B cell (primary cell): Measurements from ENCODE around the gene NCKAP5L. TPM values are rescaled to one million over a fixed set of nuclear protein-coding genes. Genes with fewer than 3 reads are reported as not detected.

Experiments
- ATAC-seq: fragments of 200-7000 bp; cut with Tn5 transposase; one replicate; pipeline ENCODE4 v1.10.0; 2021; ENCODE audit warnings: low read depth, mild to moderate bottlenecking, moderate number of reproducible peaks, moderate library complexity
- CTCF ChIA-PET: fragments of 350-600 bp; sonication (Branson Sonifier 250); formaldehyde crosslinking; loops from one replicate; lab custom pipeline; 2021; ENCODE audit warnings: antibody characterized with exemption, inconsistent platforms; lab: Charles Lee
- POLR2A ChIA-PET: fragments of 350-600 bp; sonication (Branson Sonifier 250); formaldehyde crosslinking; loops from one replicate; lab custom pipeline; 2021; ENCODE audit warnings: antibody characterized with exemption; lab: Charles Lee
- DNase-seq: peaks from one replicate; pipeline ENCODE4 v3.0.0; 2013
- H2AFZ ChIP-seq: 2 replicates; pipeline ENCODE4 v1.6.1; 2012; ENCODE audit warnings: mild to moderate bottlenecking, low read depth, low read length; ENCODE audit not compliant: insufficient read depth, poor library complexity, severe bottlenecking
- H3K27ac ChIP-seq, 2 donors: 1 replicate in 1 of 2; 2 replicates in 1 of 2; pipeline ENCODE4 v1.5.1; 2012 to 2013; ENCODE audit warnings: low read length in 2 of 2, mild to moderate bottlenecking in 2 of 2, moderate library complexity in 1 of 2
- H3K27me3 ChIP-seq, 4 experiments: fragments of 200-600 bp in 1 of 4; sonication (generic) in 1 of 4; replicated peaks in 1 of 4; 1 replicate in 2 of 4; 2 replicates in 2 of 4; pipeline versions ENCODE4 v1.6.1 to v1.7.0; 2013 to 2016; ENCODE audit warnings: low read length in 3 of 4, mild to moderate bottlenecking in 2 of 4, mixed read lengths in 1 of 4, moderate library complexity in 1 of 4; ENCODE audit not compliant: insufficient read depth in 4 of 4, control insufficient read depth in 3 of 4; ENCODE audit errors: control extremely low read depth in 1 of 4
- H3K36me3 ChIP-seq, 2 experiments: replicated peaks in 1 of 2; 1 replicate in 1 of 2; 2 replicates in 1 of 2; pipeline versions ENCODE4 v1.6.1 to v1.7.1; 2013; ENCODE audit warnings: low read length in 1 of 2; ENCODE audit not compliant: insufficient read depth in 2 of 2, control insufficient read depth in 1 of 2; ENCODE audit errors: control extremely low read depth in 1 of 2, extremely low read depth in 1 of 2
- H3K4me1 ChIP-seq, 2 donors: fragments of 200-600 bp in 1 of 2; sonication (generic) in 1 of 2; 1 replicate in 1 of 2; 2 replicates in 1 of 2; pipeline versions ENCODE4 v1.5.1 to v1.6.1; 2013 to 2017; ENCODE audit warnings: low read length in 2 of 2; ENCODE audit not compliant: control insufficient read depth in 2 of 2, insufficient read depth in 2 of 2
- H3K4me2 ChIP-seq: replicated peaks from 2 replicates; pipeline ENCODE3; 2012; ENCODE audit warnings: mild to moderate bottlenecking, low read depth, low read length; ENCODE audit not compliant: poor library complexity, severe bottlenecking
- H3K4me3 ChIP-seq, 5 experiments: fragments of 200-600 bp in 1 of 5; sonication (generic) in 1 of 5; 1 replicate in 3 of 5; 2 replicates in 2 of 5; pipeline versions ENCODE4 v1.5.1 to v1.7.0; 2011 to 2016; ENCODE audit warnings: low read length in 4 of 5, mild to moderate bottlenecking in 4 of 5, low read depth in 2 of 5, control low read depth in 1 of 5, moderate library complexity in 1 of 5; ENCODE audit not compliant: insufficient read depth in 1 of 5; ENCODE audit errors: control extremely low read depth in 1 of 5, extremely low read depth in 1 of 5
- H3K79me2 ChIP-seq: fragments of 200-600 bp; sonication (generic); one replicate; pipeline ENCODE4 v1.6.0; 2016; ENCODE audit warnings: low read length; ENCODE audit not compliant: control insufficient read depth, insufficient read depth
- H3K9ac ChIP-seq: fragments of 200-600 bp; sonication (generic); 2 replicates; pipeline ENCODE4 v1.6.1; 2017; ENCODE audit warnings: mild to moderate bottlenecking, low read length, moderate library complexity
- H3K9me3 ChIP-seq, 3 donors: one replicate each; pipeline versions ENCODE4 v1.6.1 to v1.7.1; 2013; ENCODE audit warnings: low read length in 2 of 3; ENCODE audit not compliant: control insufficient read depth in 2 of 3, insufficient read depth in 1 of 3; ENCODE audit errors: control extremely low read depth in 1 of 3
- H4K20me1 ChIP-seq: 2 replicates; pipeline ENCODE4 v1.6.0; 2012; ENCODE audit warnings: mild to moderate bottlenecking, low read length; ENCODE audit not compliant: insufficient read depth, control insufficient read depth, poor library complexity, severe bottlenecking
- H3K27ac Mint-ChIP-seq: one replicate; pipeline ENCODE4 v1.8.0; 2021; ENCODE audit warnings: mixed read lengths
- H3K27me3 Mint-ChIP-seq: one replicate; pipeline ENCODE4 v1.8.0; 2021; ENCODE audit warnings: mixed read lengths
- H3K4me1 Mint-ChIP-seq: one replicate; pipeline ENCODE4 v1.8.0; 2021; ENCODE audit warnings: mixed read lengths
- H3K4me3 Mint-ChIP-seq: one replicate; pipeline ENCODE4 v1.8.0; 2021; ENCODE audit warnings: mixed read lengths
- H3K9me3 Mint-ChIP-seq: one replicate; pipeline ENCODE4 v1.8.0; 2022; ENCODE audit warnings: mixed read lengths; ENCODE audit not compliant: insufficient read depth
- CTCF ChIP-seq: fragments of 200-600 bp; IDR thresholded peaks from one replicate; pipeline ENCODE4 v1.8.0; 2022; ENCODE audit warnings: antibody characterized with exemption, mild to moderate bottlenecking
- EZH2 ChIP-seq: IDR thresholded peaks from 2 replicates; pipeline ENCODE4 v1.6.1; 2012; ENCODE audit warnings: borderline replicate concordance, low read depth, mild to moderate bottlenecking, moderate library complexity, low read length; ENCODE audit not compliant: insufficient read depth, poor library complexity, severe bottlenecking
- WGBS: methylation state at CpG from one replicate; pipeline ENCODE4 v1.1.5; 2013; ENCODE audit warnings: missing lambda C conversion rate; ENCODE audit not compliant: insufficient coverage; 5-methylcytosine and 5-hydroxymethylcytosine counted together
- intact Hi-C: fragments of 100-400 bp; cut with micrococcal nuclease; formaldehyde crosslinking; loops from one replicate; pipeline ENCODE4 v1.10.0; 2022
- polyA plus RNA-seq: library from polyadenylated mRNA; depleted of rRNA; stranded (reverse); fragments of >200 nt; gene quantifications from 2 replicates; pipeline ENCODE4 v1.2.3, GENCODE V29; 2012
- total RNA-seq, 2 donors: library from RNA; stranded (reverse); fragments of 120-200 nt in 1 of 2; gene quantifications; 1 replicate in 1 of 2; 2 replicates in 1 of 2; pipeline versions ENCODE4 v1.2.3 to v1.2.4, GENCODE V29; 2013 to 2022

NCKAP5L gene
- total and polyA plus RNA-seq, 2 donors (not counting 1 experiment from before 2014, with no cell fraction given) = 3.2 to 13.2 TPM

DNA sequence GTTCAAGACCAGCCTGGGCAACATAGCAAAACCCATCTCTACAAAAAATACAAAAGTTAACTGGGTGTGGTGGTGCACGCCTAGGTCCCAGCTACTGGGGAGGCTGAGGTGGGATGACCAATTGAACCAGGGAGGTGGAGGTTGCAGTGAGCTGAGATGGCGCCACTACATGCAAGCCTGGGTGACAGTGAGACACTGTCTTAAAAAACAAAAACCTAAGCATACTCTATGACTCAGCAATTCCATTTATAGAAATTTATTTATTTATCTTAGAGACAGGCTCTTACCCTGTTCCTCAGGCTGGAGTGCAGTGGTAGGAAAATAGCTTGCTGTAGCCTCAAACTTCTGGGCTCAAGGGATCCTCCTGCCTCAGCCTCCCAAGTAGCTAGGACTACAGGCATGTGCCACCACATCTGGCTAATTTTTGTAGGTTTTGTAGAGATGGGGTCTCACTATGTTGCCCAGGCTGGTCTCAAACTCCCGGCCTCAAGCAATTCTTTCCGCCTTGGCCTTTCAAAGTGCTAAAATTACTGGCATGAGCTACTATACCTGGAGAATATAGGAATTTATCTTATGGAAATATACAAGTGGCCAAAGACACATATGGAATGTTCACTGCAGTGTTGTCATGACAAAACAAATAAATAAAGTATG lies 43.3 kb downstream of the NCKAP5L start:
- Histone ChIP-seq H3K4me3 (no peak overlapping the region), H3K27ac (no peak overlapping the region), H3K9ac (no peak overlapping the region), H3K79me2 (no peaks in the 10 kb centered on the region), H3K27me3 (peaks cover 0 to 11% (median 3%) of the 10 kb centered on the region in 4 experiments), H3K9me3 (peaks cover 0 to 3% (median 2%) of the 10 kb centered on the region in 3 donors), H2AFZ (no peak overlapping the region), H4K20me1 (no peaks in the 10 kb centered on the region), H3K4me2 (no peak overlapping the region), H3K36me3 (peaks cover 0 to 3% of the 10 kb centered on the region in 2 experiments), H3K4me1 (no peaks in the 10 kb centered on the region)
- CTCF ChIA-PET = interaction anchor here (1.1 kb wide), 1 partner anchor 8 kb away, joined by 4 read pairs; no protein-coding TSS in a partner anchor
- POLR2A ChIA-PET = no interaction called here
- ATAC-seq (no peak), DNase-seq (no peak)
- H3K4me3 Mint-ChIP-seq = no peak overlapping the region
- H3K27ac Mint-ChIP-seq = no peak overlapping the region
- no peaks in the 10 kb centered on the region for H3K4me1 Mint-ChIP-seq
- intact Hi-C loops = no loop called here
- H3K27me3 Mint-ChIP-seq = peaks cover 29% of the 10 kb centered on the region
- peaks cover 4% of the 10 kb centered on the region for H3K9me3 Mint-ChIP-seq
- TF ChIP-seq EZH2 (no peak), CTCF (no peak)
- 100% methylated on average over 1 of the region's 4 CpGs for WGBS

- Mint-ChIP-seq H3K27me3 (peaks cover 37% of the 10 kb centered on the region), H3K27ac (no peak overlapping the region), H3K4me3 (no peak overlapping the region), H3K9me3 (peaks cover 4% of the 10 kb centered on the region), H3K4me1 (no peaks in the 10 kb centered on the region)
- Histone ChIP-seq H3K27ac (no peak overlapping the region), H3K4me2 (no peak overlapping the region), H3K9ac (no peak overlapping the region), H3K4me3 (no peak overlapping the region), H2AFZ (no peak overlapping the region), H4K20me1 (no peaks in the 10 kb centered on the region), H3K79me2 (no peaks in the 10 kb centered on the region), H3K4me1 (no peaks in the 10 kb centered on the region), H3K27me3 (peaks cover 0 to 16% (median 4%) of the 10 kb centered on the region in 4 experiments), H3K36me3 (no peaks in the 10 kb centered on the region), H3K9me3 (peaks cover 0 to 5% (median 2%) of the 10 kb centered on the region in 3 donors)
- CTCF ChIA-PET = interaction anchor here (0.9 to 1.0 kb wide), 2 partner anchors 43 to 55 kb away, joined by 3 to 4 read pairs; partner anchors contain the start of gene TMBIM6
- TF ChIP-seq EZH2 (no peak), CTCF (no peak)
- WGBS = 84% methylated on average over 5 of the region's 7 CpGs
- no peak for DNase-seq
- no peak for ATAC-seq
- POLR2A ChIA-PET = no interaction called here
- intact Hi-C loops = no loop called here
Measured at GRCh38 chr12:49783917-49784676, 44.1 kb downstream of the NCKAP5L start.
